H1 (cell line): ENCODE measurements around the gene GP9. TPM values are rescaled to one million over a fixed set of nuclear protein-coding genes. Genes with fewer than 3 reads are reported as not detected.

Source experiments
- CHD7 ChIP-seq: fragments of 300-600 bp; sonication (generic); IDR thresholded peaks from 2 replicates; pipeline ENCODE4 v1.7.1; 2012; ENCODE audit warnings: low read length, moderate library complexity, mild to moderate bottlenecking, inconsistent platforms; ENCODE audit not compliant: insufficient replicate concordance
- EP300 ChIP-seq, 2 experiments: IDR thresholded peaks; 1 replicate in 1 of 2; 2 replicates in 1 of 2; pipeline ENCODE4 v1.6.1; 2011 to 2012; ENCODE audit warnings: low read depth in 2 of 2, low read length in 2 of 2, mild to moderate bottlenecking in 2 of 2, borderline replicate concordance in 1 of 2, inconsistent platforms in 1 of 2, moderate library complexity in 1 of 2
- GTF2F1 ChIP-seq: IDR thresholded peaks from 2 replicates; pipeline ENCODE4 v1.6.1; 2012; ENCODE audit warnings: low read depth, low read length, improper control_type of control experiment, borderline replicate concordance
- HDAC6 ChIP-seq: IDR thresholded peaks from one replicate; pipeline ENCODE4 v1.7.1; 2012; ENCODE audit warnings: low read depth, mild to moderate bottlenecking, inconsistent platforms, low read length, moderate library complexity
- POLR2A ChIP-seq, 2 experiments: IDR thresholded peaks; 1 replicate in 1 of 2; 2 replicates in 1 of 2; pipeline ENCODE4 v1.6.1; 2011; ENCODE audit warnings: low read depth in 2 of 2, low read length in 2 of 2, mild to moderate bottlenecking in 2 of 2; ENCODE audit errors: control extremely low read depth in 1 of 2
- RNF2 ChIP-seq: fragments of 200-900, 300-1000 bp; sonication (generic); IDR thresholded peaks from 2 replicates; pipeline ENCODE4 v1.7.1; 2016; ENCODE audit warnings: borderline replicate concordance, low read depth, mild to moderate bottlenecking, antibody characterized with exemption, low read length; ENCODE audit not compliant: poor library complexity, severe bottlenecking; ENCODE audit errors: missing control alignments
- polyA plus RNA-seq, 7 experiments: library from polyadenylated mRNA; depleted of rRNA in 3 of 7; stranded (reverse) in 5 of 7; unstranded in 2 of 7; fragments of >200 nt in 5 of 7; fragments of 200-250 nt in 2 of 7; gene quantifications; 1 replicate in 5 of 7; 2 replicates in 1 of 7; 4 replicates in 1 of 7; pipeline versions ENCODE4 v1.2.1 to v1.2.3, GENCODE V29; 2011 to 2013; ENCODE audit warnings: missing spikeins in 2 of 7, mixed read lengths in 2 of 7
- total RNA-seq: library from RNA; stranded (reverse); fragmentation: NEBNext Ultra II Directional; extraction: Animal tissue kit (Norgen Biotek cat#: 25700); gene quantifications from 2 replicates; pipeline ENCODE4 v1.2.1, GENCODE V29; 2021

Gene GP9
- total and polyA plus RNA-seq, 2 of the 8 experiments (the other 6 are each of a cell fraction or from before 2014, with no cell fraction given): not detected

- no peak for TF ChIP-seq CHD7
- no peak for TF ChIP-seq HDAC6
- no peak for TF ChIP-seq RNF2
- no peak for TF ChIP-seq EP300 (IDR thresholded peaks at IDR 0.05; ENCODE audit: borderline replicate concordance in 1 of 2, low read depth in 2 of 2, low read length in 2 of 2)
- TF ChIP-seq POLR2A (IDR thresholded peaks at IDR 0.05; ENCODE audit: control extremely low read depth in 1 of 2, low read depth in 2 of 2, low read length in 2 of 2): no peak
- TF ChIP-seq GTF2F1: no peak
Observed at GRCh38 chr3:129087138-129087702, 26.6 kb downstream of the GP9 start (continued).
